Adrenal gland (tissue), 5 donors: Measurements from ENCODE around the gene BNC1.

Source experiments
- POLR2A ChIP-seq, 2 donors: fragments of 450-650 bp; IDR thresholded peaks; one replicate each; pipeline ENCODE4 v1.6.1; 2017; ENCODE audit warnings: antibody characterized with exemption in 2 of 2, mild to moderate bottlenecking in 2 of 2, moderate library complexity in 1 of 2
- TF ChIP-seq, protein P1 (sequence below), 6 experiments: fragments of 450-650 bp in 4 of 6; fragments of 200-600 bp in 2 of 6; sonication (generic) in 1 of 6; IDR thresholded peaks; 1 replicate in 5 of 6; 2 replicates in 1 of 6; pipeline versions ENCODE4 v1.5.1 to v1.8.0; 2016 to 2021; ENCODE audit warnings: antibody characterized with exemption in 6 of 6, mild to moderate bottlenecking in 2 of 6, moderate library complexity in 1 of 6
- donor health status: DM: no; HTN: no; CAD: no.

DNA sequence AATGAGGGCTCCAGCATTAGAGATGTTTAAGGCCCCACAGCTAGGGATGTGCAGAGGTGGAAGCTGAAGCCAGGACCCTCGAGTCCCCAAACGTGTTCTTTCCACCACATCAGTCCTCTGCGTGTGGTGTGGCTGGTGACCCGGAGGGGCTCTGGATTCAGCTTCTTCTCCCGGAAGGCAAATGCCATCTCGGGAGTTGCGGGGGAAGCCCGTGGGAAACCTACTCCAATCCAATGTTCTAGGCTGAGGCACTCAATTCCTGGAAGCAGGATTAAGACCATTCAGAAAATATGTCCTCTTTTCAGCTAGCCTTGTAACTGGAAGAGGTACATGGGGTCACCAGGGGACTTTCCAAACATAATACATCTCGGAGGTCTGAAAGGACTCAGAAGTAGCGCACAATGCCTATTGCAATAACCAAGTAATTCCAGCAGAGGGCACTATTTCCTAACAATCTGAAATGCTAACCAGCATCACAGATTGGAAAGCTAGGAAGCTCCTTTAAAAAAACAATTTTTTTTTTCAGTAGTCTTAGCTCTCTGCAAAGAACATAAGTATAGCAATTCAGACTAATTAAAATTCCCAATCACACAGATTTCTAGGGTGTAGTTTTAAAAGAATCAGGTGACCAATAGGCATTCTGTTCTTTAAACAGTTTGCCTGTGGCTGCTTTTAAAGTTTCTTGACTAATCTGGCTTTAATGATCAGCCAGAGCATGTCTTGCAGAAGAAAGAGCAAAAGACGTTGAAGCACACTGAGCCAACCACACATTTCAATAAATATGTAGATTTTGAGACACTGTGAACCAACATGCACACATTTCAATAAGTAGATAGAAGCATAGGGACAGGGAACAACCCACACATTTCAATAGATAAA is 36.1 kb downstream of the BNC1 start:
- TF ChIP-seq, protein P1, sequence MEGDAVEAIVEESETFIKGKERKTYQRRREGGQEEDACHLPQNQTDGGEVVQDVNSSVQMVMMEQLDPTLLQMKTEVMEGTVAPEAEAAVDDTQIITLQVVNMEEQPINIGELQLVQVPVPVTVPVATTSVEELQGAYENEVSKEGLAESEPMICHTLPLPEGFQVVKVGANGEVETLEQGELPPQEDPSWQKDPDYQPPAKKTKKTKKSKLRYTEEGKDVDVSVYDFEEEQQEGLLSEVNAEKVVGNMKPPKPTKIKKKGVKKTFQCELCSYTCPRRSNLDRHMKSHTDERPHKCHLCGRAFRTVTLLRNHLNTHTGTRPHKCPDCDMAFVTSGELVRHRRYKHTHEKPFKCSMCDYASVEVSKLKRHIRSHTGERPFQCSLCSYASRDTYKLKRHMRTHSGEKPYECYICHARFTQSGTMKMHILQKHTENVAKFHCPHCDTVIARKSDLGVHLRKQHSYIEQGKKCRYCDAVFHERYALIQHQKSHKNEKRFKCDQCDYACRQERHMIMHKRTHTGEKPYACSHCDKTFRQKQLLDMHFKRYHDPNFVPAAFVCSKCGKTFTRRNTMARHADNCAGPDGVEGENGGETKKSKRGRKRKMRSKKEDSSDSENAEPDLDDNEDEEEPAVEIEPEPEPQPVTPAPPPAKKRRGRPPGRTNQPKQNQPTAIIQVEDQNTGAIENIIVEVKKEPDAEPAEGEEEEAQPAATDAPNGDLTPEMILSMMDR (IDR thresholded peaks at IDR 0.05) = peak; percentile 79 to 97 (median 84)
- no peak for TF ChIP-seq POLR2A (IDR thresholded peaks at IDR 0.05)
